Measurements from ENCODE around the gene CDK5RAP2. TPM values are rescaled to one million over a fixed set of nuclear protein-coding genes. Genes with fewer than 3 reads are reported as not detected.

Gene CDK5RAP2
- total RNA-seq, 1 experiment from 2014 or later: 22.2 TPM

GRCh38 chr9:120402741-120403542, 177.0 kb downstream of the CDK5RAP2 start:
- no peak for DNase-seq (ENCODE audit: low spot score)

GRCh38 chr9:120399940-120400339, 180.0 kb downstream of the CDK5RAP2 start:
- no peak for DNase-seq (ENCODE audit: low spot score)

- no peak for DNase-seq (ENCODE audit: low spot score)
These were observed 181.7 kb downstream of the CDK5RAP2 start for GRCh38 chr9:120398286-120398685.

- no peak for DNase-seq (ENCODE audit: low spot score)
These were observed 182.5 kb downstream of the CDK5RAP2 start for GRCh38 chr9:120397453-120397852.

GRCh38 chr9:120396931-120397330, 183.0 kb downstream of the CDK5RAP2 start:
- no peak for DNase-seq (ENCODE audit: low spot score)

GRCh38 chr9:120396418-120396817, 183.5 kb downstream of the CDK5RAP2 start:
- no peak for DNase-seq (ENCODE audit: low spot score)

GRCh38 chr9:120395376-120395775, 184.6 kb downstream of the CDK5RAP2 start:
- DNase-seq (ENCODE audit: low spot score): no peak

GRCh38 chr9:120394058-120394669, 185.8 kb downstream of the CDK5RAP2 start:
- DNase-seq (ENCODE audit: low spot score): no peak

GRCh38 chr9:120393386-120394057, 186.4 kb downstream of the CDK5RAP2 start:
- no peak for DNase-seq (ENCODE audit: low spot score)

- DNase-seq (ENCODE audit: low spot score): no peak
These were observed 187.3 kb downstream of the CDK5RAP2 start for GRCh38 chr9:120392711-120393110.

GRCh38 chr9:120392245-120392644, 187.7 kb downstream of the CDK5RAP2 start:
- DNase-seq (ENCODE audit: low spot score): no peak

- DNase-seq (ENCODE audit: low spot score): no peak
These were observed 188.3 kb downstream of the CDK5RAP2 start for GRCh38 chr9:120391691-120392090.

- no peak for DNase-seq (ENCODE audit: low spot score)
These were observed 189.3 kb downstream of the CDK5RAP2 start for GRCh38 chr9:120390637-120391190.

GRCh38 chr9:120389867-120390266, 190.1 kb downstream of the CDK5RAP2 start:
- DNase-seq (ENCODE audit: low spot score): no peak

GRCh38 chr9:120389300-120389699, 190.7 kb downstream of the CDK5RAP2 start:
- no peak for DNase-seq (ENCODE audit: low spot score)

GRCh38 chr9:120388003-120388855, 191.7 kb downstream of the CDK5RAP2 start:
- DNase-seq (ENCODE audit: low spot score): no peak

GRCh38 chr9:120387257-120388002, 192.5 kb downstream of the CDK5RAP2 start:
- no peak for DNase-seq (ENCODE audit: low spot score)

- peak; percentile 36 for DNase-seq (ENCODE audit: low spot score)
These were observed 193.4 kb downstream of the CDK5RAP2 start for GRCh38 chr9:120386390-120387131.

- no peak for DNase-seq (ENCODE audit: low spot score)
These were observed 194.2 kb downstream of the CDK5RAP2 start for GRCh38 chr9:120385606-120386389.

Data from HT-29 (cell line).